Stimulated activated CD8-positive, alpha-beta memory T cell treated with anti-CD3 and anti-CD28 coated beads, Interleukin-12 subunit alpha, Interleukin-12 subunit beta, amount 100 ng/mL, for 1 hour (primary cell): Measurements from ENCODE around the gene SPACA9.

Experiments used
- DNase-seq: peaks from one replicate; pipeline ENCODE4 v3.0.0-alpha.2; 2020; ENCODE audit warnings: low read depth

The SPACA9 gene

GRCh38 chr9:132878695-132879456 lies at the start of gene SPACA9:
Gene SPACA9 (plus strand): TSS chr9:132878898. CDS start chr9:132883948, 5,050 bp downstream.
- DNase-seq = no peak

GRCh38 chr9:132832171-132832881 lies 46.4 kb upstream of the SPACA9 start:
- DNase-seq = no peak

- no peak for DNase-seq
Observed at GRCh38 chr9:132833550-132834121, 45.1 kb upstream of the SPACA9 start.

- no peak for DNase-seq
Observed at GRCh38 chr9:132834343-132834742, 44.4 kb upstream of the SPACA9 start.

- no peak for DNase-seq
Observed at GRCh38 chr9:132837501-132838286, 41.0 kb upstream of the SPACA9 start.

GRCh38 chr9:132838291-132838690 lies 40.4 kb upstream of the SPACA9 start:
- no peak for DNase-seq

- no peak for DNase-seq
Observed at GRCh38 chr9:132840980-132841379, 37.7 kb upstream of the SPACA9 start.

- DNase-seq = no peak
Observed at GRCh38 chr9:132842124-132843044, 36.3 kb upstream of the SPACA9 start.

GRCh38 chr9:132846109-132846917 lies 32.4 kb upstream of the SPACA9 start:
- no peak for DNase-seq

- DNase-seq = no peak
Observed at GRCh38 chr9:132846918-132847515, 31.7 kb upstream of the SPACA9 start.

GRCh38 chr9:132849185-132849706 lies 29.5 kb upstream of the SPACA9 start:
- no peak for DNase-seq

- no peak for DNase-seq
Observed at GRCh38 chr9:132853482-132853881, 25.2 kb upstream of the SPACA9 start.

GRCh38 chr9:132854832-132855231 lies 23.9 kb upstream of the SPACA9 start:
- no peak for DNase-seq

GRCh38 chr9:132855904-132856303 lies 22.8 kb upstream of the SPACA9 start:
- DNase-seq = no peak

- no peak for DNase-seq
Observed at GRCh38 chr9:132857031-132857430, 21.7 kb upstream of the SPACA9 start.

- DNase-seq = no peak
Observed at GRCh38 chr9:132857616-132858342, 20.9 kb upstream of the SPACA9 start.

- DNase-seq = no peak
Observed at GRCh38 chr9:132858751-132859150, 19.9 kb upstream of the SPACA9 start.

- no peak for DNase-seq
Observed at GRCh38 chr9:132861666-132862065, 17.0 kb upstream of the SPACA9 start.

GRCh38 chr9:132862533-132862932 lies 16.2 kb upstream of the SPACA9 start:
- DNase-seq = no peak
